ENCODE measurements around the gene ASCL2. TPM values are rescaled to one million over a fixed set of nuclear protein-coding genes. Genes with fewer than 3 reads are reported as not detected.
A peak's percentile ranks its signal among the peaks of the same experiment; 100 is the strongest.

Gene ASCL2
- total RNA-seq, 4 donors from 2014 or later = 0.27 TPM; not detected in 3

- Histone ChIP-seq H3K27me3 (no peaks in the 10 kb centered on the region), H3K4me1 (peaks cover 3 to 59% (median 28%) of the 10 kb centered on the region in 3 donors), H3K9me3 (no peaks in the 10 kb centered on the region), H3K27ac (peak overlapping the region; percentile 62 to 92 (median 88)), H3K36me3 (no peaks in the 10 kb centered on the region), H3K4me3 (peak overlapping the region in 1 of 2 donors; percentile 10)
- no peak for TF ChIP-seq POLR2A (IDR thresholded peaks at IDR 0.05)
- TF ChIP-seq CTCF (IDR thresholded peaks at IDR 0.05) = no peak
- ATAC-seq = no peak
- WGBS, 2 donors (ENCODE audit: low coverage in 1 of 2) = 3 to 5% methylated on average over 4 to 12 of the region's 12 CpGs
These were observed 35.5 kb upstream of the ASCL2 start for GRCh38 chr11:2305788-2306451.

- Histone ChIP-seq H3K36me3 (no peaks in the 10 kb centered on the region), H3K4me3 (no peak overlapping the region), H3K27ac (peak overlapping the region in 3 of 4 donors; percentile 86 to 92 (median 91)), H3K9me3 (no peaks in the 10 kb centered on the region), H3K4me1 (peaks cover 3 to 59% (median 28%) of the 10 kb centered on the region in 3 donors), H3K27me3 (no peaks in the 10 kb centered on the region)
- TF ChIP-seq POLR2A (IDR thresholded peaks at IDR 0.05) = no peak
- TF ChIP-seq CTCF (IDR thresholded peaks at IDR 0.05) = peak in 3 of 4 experiments; percentile 95 to 97 (median 96)
- peak; percentile 27 for TF ChIP-seq POLR2AphosphoS5 (IDR thresholded peaks at IDR 0.05)
- peak; percentile 73 for ATAC-seq
- WGBS, 2 donors (ENCODE audit: low coverage in 1 of 2) = 0% methylated on average over 2 of the region's 10 CpGs; no CpG with 5 or more reads in 1 of the 2 donors
These were observed 34.9 kb upstream of the ASCL2 start for GRCh38 chr11:2305140-2305778.

GRCh38 chr11:2304506-2305139 is 34.2 kb upstream of the ASCL2 start:
- H3K4me1 ChIP-seq = peaks cover 3 to 59% (median 28%) of the 10 kb centered on the region in 3 donors
- no peak for ATAC-seq
- H3K4me3 ChIP-seq = no peak overlapping the region
- H3K9me3 ChIP-seq = no peaks in the 10 kb centered on the region
- no peaks in the 10 kb centered on the region for H3K36me3 ChIP-seq
- 70 to 75% methylated on average over 2 to 10 of the region's 14 CpGs for WGBS, 2 donors (ENCODE audit: low coverage in 1 of 2)
- H3K27me3 ChIP-seq = no peaks in the 10 kb centered on the region
- no peak for TF ChIP-seq POLR2AphosphoS5 (IDR thresholded peaks at IDR 0.05)
- TF ChIP-seq EP300 (IDR thresholded peaks at IDR 0.05) = no peak
- TF ChIP-seq POLR2A (IDR thresholded peaks at IDR 0.05) = no peak
- TF ChIP-seq CTCF (IDR thresholded peaks at IDR 0.05) = no peak
- H3K27ac ChIP-seq = peak overlapping the region in 3 of 4 donors; percentile 86 to 92 (median 91)

GRCh38 chr11:2303627-2304505 is 33.5 kb upstream of the ASCL2 start:
- H3K4me1 ChIP-seq = peaks cover 3 to 59% (median 28%) of the 10 kb centered on the region in 3 donors
- no peaks in the 10 kb centered on the region for H3K27me3 ChIP-seq
- H3K27ac ChIP-seq = peak overlapping the region in 2 of 4 donors; percentile 53 to 91
- no peak overlapping the region for H3K4me3 ChIP-seq
- no peaks in the 10 kb centered on the region for H3K9me3 ChIP-seq
- H3K36me3 ChIP-seq = no peaks in the 10 kb centered on the region
- TF ChIP-seq POLR2A (IDR thresholded peaks at IDR 0.05) (no peak), EP300 (IDR thresholded peaks at IDR 0.05) (no peak), POLR2AphosphoS5 (IDR thresholded peaks at IDR 0.05) (no peak), CTCF (IDR thresholded peaks at IDR 0.05) (no peak)
- ATAC-seq = no peak
- WGBS, 2 donors (ENCODE audit: low coverage in 1 of 2) = 47 to 60% methylated on average over 3 of the region's 15 CpGs
